Ishikawa (cell line): ENCODE measurements around the gene ALDH18A1.

Experiments used
- CEBPB ChIP-seq: IDR thresholded peaks from 2 replicates; pipeline ENCODE4 v1.6.1; 2012
- CREB1 ChIP-seq: IDR thresholded peaks from 2 replicates; pipeline ENCODE4 v1.6.1; 2012; ENCODE audit warnings: low read depth
- EGR1 ChIP-seq: IDR thresholded peaks from 2 replicates; pipeline ENCODE4 v1.6.1; 2012
- EP300 ChIP-seq: IDR thresholded peaks from 2 replicates; pipeline ENCODE4 v1.6.1; 2012; ENCODE audit warnings: borderline replicate concordance
- FOXM1 ChIP-seq: IDR thresholded peaks from 2 replicates; pipeline ENCODE4 v1.6.1; 2012; ENCODE audit warnings: low read depth, borderline replicate concordance
- NFIC ChIP-seq: IDR thresholded peaks from 2 replicates; pipeline ENCODE4 v1.6.1; 2012
- RAD21 ChIP-seq: IDR thresholded peaks from 2 replicates; pipeline ENCODE4 v1.6.1; 2012; ENCODE audit warnings: low read depth
- TAF1 ChIP-seq: IDR thresholded peaks from 2 replicates; pipeline ENCODE4 v1.6.1; 2012; ENCODE audit warnings: low read depth, mild to moderate bottlenecking
- TCF12 ChIP-seq: IDR thresholded peaks from 2 replicates; pipeline ENCODE4 v1.6.1; 2012; ENCODE audit warnings: low read depth
- TEAD4 ChIP-seq: IDR thresholded peaks from 2 replicates; pipeline ENCODE4 v1.6.1; 2012
- YY1 ChIP-seq: IDR thresholded peaks from 2 replicates; pipeline ENCODE4 v1.6.1; 2012; ENCODE audit warnings: low read depth
- ZBTB7A ChIP-seq: IDR thresholded peaks from 2 replicates; pipeline ENCODE4 v1.6.1; 2012; ENCODE audit warnings: low read depth
- TF ChIP-seq, protein P1 (sequence below): IDR thresholded peaks from 2 replicates; pipeline ENCODE4 v1.6.1; 2012; ENCODE audit warnings: low read depth, mild to moderate bottlenecking
- TF ChIP-seq, protein P2 (sequence below): IDR thresholded peaks from 2 replicates; pipeline ENCODE4 v1.6.1; 2012
- TF ChIP-seq, protein P3 (sequence below): IDR thresholded peaks from 2 replicates; pipeline ENCODE4 v1.6.1; 2012

The ALDH18A1 gene

GRCh38 chr10:95637140-95637539 lies 19.4 kb downstream of the ALDH18A1 start:
- TF ChIP-seq, protein P1, sequence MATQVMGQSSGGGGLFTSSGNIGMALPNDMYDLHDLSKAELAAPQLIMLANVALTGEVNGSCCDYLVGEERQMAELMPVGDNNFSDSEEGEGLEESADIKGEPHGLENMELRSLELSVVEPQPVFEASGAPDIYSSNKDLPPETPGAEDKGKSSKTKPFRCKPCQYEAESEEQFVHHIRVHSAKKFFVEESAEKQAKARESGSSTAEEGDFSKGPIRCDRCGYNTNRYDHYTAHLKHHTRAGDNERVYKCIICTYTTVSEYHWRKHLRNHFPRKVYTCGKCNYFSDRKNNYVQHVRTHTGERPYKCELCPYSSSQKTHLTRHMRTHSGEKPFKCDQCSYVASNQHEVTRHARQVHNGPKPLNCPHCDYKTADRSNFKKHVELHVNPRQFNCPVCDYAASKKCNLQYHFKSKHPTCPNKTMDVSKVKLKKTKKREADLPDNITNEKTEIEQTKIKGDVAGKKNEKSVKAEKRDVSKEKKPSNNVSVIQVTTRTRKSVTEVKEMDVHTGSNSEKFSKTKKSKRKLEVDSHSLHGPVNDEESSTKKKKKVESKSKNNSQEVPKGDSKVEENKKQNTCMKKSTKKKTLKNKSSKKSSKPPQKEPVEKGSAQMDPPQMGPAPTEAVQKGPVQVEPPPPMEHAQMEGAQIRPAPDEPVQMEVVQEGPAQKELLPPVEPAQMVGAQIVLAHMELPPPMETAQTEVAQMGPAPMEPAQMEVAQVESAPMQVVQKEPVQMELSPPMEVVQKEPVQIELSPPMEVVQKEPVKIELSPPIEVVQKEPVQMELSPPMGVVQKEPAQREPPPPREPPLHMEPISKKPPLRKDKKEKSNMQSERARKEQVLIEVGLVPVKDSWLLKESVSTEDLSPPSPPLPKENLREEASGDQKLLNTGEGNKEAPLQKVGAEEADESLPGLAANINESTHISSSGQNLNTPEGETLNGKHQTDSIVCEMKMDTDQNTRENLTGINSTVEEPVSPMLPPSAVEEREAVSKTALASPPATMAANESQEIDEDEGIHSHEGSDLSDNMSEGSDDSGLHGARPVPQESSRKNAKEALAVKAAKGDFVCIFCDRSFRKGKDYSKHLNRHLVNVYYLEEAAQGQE, result no peak
- TF ChIP-seq EP300, result no peak
- TF ChIP-seq NFIC, result no peak
- no peak for TF ChIP-seq FOXM1
- no peak for TF ChIP-seq YY1
- no peak for TF ChIP-seq ZBTB7A
- no peak for TF ChIP-seq TCF12
- no peak for TF ChIP-seq TAF1
- TF ChIP-seq, protein P2, sequence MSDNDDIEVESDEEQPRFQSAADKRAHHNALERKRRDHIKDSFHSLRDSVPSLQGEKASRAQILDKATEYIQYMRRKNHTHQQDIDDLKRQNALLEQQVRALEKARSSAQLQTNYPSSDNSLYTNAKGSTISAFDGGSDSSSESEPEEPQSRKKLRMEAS, result no peak
- TF ChIP-seq TEAD4, result no peak

DNA sequence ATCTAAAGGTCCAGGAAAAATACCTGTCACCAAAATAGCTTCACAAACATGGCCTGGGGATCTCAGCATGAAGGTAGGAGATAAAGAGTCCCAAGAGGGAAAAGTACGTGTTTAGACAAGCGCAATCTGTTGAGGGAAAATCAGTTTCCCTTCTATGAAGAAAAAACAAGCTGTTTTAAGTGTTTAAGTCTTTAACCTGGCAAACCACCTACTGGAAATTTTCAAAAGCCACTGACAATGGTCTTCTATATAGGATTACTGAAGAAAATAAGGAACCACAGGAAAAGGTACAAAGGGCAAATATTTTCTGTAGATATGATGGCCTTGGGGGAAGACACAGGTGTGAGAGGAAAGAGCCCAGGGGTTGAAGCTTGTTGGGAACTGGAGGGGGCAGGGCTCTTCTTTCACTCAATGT lies 21.2 kb downstream of the ALDH18A1 start:
- TF ChIP-seq FOXM1, result no peak
- no peak for TF ChIP-seq NFIC
- TF ChIP-seq TEAD4, result no peak
- no peak for TF ChIP-seq EP300
- TF ChIP-seq, protein P1, result no peak
- TF ChIP-seq EGR1, result no peak
- TF ChIP-seq, protein P3, sequence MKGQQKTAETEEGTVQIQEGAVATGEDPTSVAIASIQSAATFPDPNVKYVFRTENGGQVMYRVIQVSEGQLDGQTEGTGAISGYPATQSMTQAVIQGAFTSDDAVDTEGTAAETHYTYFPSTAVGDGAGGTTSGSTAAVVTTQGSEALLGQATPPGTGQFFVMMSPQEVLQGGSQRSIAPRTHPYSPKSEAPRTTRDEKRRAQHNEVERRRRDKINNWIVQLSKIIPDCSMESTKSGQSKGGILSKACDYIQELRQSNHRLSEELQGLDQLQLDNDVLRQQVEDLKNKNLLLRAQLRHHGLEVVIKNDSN, result no peak
- no peak for TF ChIP-seq TAF1
- TF ChIP-seq TCF12, result no peak
- no peak for TF ChIP-seq ZBTB7A
- no peak for TF ChIP-seq CEBPB
- TF ChIP-seq CREB1, result no peak
- TF ChIP-seq RAD21, result no peak
- TF ChIP-seq, protein P2, result no peak
- no peak for TF ChIP-seq YY1

DNA sequence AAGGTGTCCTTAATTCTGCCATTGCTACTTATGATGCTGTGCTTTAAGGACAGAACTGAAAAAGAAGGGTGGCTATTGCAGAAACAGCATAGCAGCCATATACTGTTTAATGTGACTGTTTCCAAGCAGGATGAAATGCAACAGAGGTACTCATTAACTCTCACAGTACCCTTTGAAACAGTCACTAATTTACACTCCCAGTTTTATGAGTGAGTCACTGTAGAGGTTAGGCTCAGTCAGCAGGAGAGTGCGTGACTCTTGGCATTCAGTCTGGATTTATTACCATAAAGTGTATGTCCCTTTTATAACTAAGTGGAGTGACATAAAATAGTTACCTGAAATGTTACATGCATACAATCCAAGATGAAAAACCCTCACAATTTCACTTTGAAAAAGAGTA lies 27.7 kb downstream of the ALDH18A1 start:
- TF ChIP-seq FOXM1 (no peak), RAD21 (no peak), TAF1 (no peak), ZBTB7A (no peak)

GRCh38 chr10:95626500-95626899 lies 30.0 kb downstream of the ALDH18A1 start:
- TF ChIP-seq ZBTB7A, result no peak
- TF ChIP-seq RAD21, result no peak
- no peak for TF ChIP-seq TAF1

GRCh38 chr10:95618101-95618500 lies 38.4 kb downstream of the ALDH18A1 start:
- TF ChIP-seq, protein P2, result no peak
- no peak for TF ChIP-seq RAD21
- TF ChIP-seq, protein P3, result no peak
- no peak for TF ChIP-seq TEAD4
- no peak for TF ChIP-seq EP300
- no peak for TF ChIP-seq FOXM1
- TF ChIP-seq, protein P1, result no peak
- no peak for TF ChIP-seq YY1
- TF ChIP-seq CEBPB, result no peak
- no peak for TF ChIP-seq NFIC
- no peak for TF ChIP-seq TAF1
- no peak for TF ChIP-seq EGR1
- TF ChIP-seq TCF12, result no peak
